NOMO-1 treated with DMSO at 0.1 percent for 48 hours (cell line): ENCODE data around the gene SCYGR5.
"Not testable (repeated sequence)": the region's sequence is repeated elsewhere in the genome, so short reads cannot be mapped to it uniquely, and the experiment has no call there.

Experiments used
- DNase-seq: peaks from one replicate; lab custom pipeline; 2025; ENCODE audit not compliant: unreplicated experiment; lab: John Stamatoyannopoulos, UW

Gene SCYGR5, protein sequence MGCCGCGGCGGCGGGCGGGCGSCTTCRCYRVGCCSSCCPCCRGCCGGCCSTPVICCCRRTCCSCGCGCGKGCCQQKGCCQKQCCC

DNA sequence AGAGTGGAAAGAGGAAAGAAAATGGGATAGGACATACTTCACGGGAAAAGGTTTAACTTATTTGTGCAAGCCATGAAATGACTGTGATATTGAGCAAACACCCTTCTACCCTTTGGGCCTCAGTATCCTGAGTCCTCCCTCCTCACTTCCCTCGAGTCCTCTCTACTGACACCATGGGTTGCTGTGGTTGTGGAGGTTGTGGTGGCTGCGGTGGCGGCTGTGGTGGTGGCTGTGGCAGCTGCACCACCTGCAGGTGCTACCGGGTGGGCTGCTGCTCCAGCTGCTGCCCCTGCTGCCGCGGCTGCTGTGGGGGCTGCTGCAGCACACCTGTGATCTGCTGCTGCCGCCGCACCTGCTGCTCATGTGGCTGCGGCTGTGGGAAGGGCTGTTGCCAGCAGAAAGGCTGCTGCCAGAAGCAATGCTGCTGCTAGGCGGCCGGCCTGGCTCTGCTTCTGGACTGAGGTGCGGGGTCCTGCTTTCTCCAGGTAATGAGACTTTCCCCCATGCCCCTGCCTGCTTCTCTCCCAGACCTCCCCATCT is at the start of gene SCYGR5:
Gene SCYGR5, plus strand, starts transcription at position 174 of the 540 bp plus-strand sequence. Its CDS starts 0 bp downstream, at position 174.
- not testable (repeated sequence) for DNase-seq

DNA sequence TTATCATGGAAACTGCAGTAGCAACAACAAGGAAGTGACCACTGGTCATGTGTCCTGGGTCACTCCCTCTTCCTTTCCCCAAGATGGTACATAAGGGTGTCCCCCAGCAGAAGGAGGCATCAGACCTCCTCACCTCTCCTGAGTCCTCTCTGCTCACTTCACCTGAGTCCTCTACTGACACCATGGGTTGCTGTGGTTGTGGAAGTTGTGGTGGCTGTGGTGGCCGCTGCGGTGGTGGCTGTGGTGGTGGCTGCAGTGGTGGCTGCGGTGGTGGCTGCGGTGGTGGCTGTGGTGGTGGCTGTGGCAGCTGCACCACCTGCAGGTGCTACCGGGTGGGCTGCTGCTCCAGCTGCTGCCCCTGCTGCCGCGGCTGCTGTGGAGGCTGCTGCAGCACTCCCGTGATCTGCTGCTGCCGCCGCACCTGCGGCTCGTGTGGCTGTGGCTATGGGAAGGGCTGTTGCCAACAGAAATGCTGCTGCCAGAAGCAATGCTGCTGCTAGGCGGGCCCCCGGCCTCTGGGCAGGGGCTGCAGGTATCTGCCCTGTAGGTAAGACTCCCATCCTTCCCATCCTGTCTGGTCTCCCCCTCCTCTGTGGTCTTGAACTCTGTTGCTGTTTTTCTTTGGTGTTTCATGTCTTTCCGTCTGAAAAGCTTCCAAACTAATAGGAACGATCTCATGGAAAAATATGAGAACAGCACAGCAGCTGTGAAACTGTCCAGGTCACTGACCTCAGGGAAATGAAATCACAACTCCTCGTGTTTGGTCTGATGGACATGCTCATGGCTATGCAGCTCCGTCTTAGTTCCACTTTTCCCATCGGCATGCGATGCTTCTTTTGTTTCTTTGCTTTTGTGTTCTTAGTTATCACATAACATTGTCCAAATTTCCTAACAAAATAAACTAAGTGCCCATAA is 49.0 kb upstream of the SCYGR5 start, which contains the start of gene SCYGR4:
Gene SCYGR4, plus strand, starts transcription at position 183 of the 915 bp plus-strand sequence. Its CDS starts 0 bp downstream, at position 183.
- DNase-seq: no peak

DNA sequence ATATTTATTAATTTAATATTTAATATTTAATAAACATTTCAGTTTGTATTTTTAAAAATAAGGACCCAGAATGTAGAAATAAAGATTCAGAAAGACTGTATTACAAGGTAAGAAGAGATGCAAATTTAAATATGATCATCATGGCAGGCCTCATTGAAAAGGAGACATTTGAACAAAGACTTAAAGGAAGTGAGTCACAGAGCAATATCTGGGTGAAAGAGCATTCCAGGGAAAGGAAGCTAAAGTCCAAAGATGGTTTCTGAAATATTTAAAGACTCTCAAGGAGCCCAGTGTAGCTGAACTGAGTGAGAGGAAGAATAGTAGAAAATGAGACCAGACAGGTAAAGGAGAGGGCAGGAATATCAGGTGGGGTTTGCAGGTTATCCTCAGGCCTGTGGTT is 43.4 kb upstream of the SCYGR5 start:
- no peak for DNase-seq

DNA sequence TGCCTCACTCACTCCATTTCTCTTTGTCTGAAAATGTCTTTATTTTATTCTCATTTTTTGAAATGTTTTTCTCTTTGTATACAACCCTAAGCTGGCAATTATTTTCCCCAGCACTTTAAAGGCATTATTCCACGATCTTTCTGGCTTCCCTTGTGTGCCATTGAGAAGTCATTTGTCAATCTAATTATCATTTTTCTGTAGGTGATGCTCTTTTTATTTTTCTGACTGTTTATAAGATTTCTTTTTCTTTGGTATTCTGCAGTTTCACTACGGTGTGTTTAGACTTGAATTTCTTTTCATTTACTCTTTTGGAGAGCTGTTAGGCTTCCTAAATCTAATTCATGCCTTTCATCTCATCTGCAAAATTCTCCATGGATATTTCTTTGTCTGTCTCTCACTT is 41.2 kb upstream of the SCYGR5 start:
- no peak for DNase-seq

DNA sequence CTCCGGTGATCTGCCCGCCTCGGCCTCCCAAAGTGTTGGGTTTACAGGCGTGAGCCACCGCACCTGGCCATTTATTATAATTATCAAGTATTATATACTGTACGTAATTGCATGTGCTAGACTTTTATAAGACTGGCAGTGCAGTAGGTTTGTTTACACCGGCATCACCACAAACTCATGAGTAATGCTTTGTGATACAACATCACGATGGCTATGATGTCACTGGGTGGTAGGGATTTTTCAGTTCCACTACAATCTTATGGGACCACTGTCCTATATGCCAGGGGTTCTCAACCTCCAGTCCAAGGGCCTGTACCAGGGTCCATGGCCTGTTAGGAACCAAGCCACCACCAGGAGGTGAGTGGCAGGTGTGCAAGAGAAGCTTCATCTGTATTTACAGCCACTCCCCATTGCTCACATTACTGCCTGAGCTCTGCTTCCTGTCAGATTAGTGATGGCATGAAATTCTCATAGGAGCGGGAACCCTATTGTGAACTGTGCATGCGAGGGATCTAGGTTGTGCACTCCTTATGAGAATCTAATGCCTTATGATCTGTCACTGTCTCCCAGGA is 39.9 kb upstream of the SCYGR5 start:
- no peak for DNase-seq

DNA sequence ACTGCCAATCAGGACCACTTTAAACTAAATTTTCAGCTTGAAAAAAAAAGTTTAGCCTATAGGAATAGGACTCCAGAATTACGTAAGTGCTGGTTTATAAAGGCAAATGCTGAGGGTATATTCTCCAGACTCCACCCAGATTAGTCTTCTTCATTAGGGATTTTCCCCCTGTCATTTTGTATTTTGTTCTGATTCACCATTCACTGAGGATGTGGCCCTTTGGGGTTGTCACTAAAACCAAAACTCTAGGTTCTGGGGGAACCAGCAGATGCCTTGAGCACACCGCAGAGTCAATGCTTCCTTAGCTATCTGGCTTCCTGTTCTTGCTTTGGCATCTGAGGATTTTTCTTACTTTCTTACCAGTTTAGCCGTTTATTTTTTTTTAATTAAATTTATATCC is 38.8 kb upstream of the SCYGR5 start:
- DNase-seq: no peak

DNA sequence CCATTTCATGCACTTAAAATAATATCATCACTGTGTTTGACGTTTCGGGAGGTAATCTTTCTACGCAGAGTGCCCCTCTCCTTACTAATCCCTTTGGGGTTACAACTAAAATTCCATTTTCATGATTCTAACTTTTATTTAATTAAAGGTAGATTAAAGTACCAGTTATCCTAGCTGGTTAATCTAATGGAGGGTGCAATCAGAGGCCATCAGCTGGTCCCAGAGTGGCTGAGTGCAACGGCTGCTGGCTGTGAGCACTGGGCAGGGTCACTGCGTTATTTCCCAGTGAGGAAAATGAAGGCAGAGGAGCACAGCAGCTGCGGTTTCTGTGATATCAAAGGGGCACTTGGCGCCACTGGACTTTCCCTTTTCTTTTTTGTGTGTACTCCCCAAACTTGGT is 37.2 kb upstream of the SCYGR5 start:
- no peak for DNase-seq

DNA sequence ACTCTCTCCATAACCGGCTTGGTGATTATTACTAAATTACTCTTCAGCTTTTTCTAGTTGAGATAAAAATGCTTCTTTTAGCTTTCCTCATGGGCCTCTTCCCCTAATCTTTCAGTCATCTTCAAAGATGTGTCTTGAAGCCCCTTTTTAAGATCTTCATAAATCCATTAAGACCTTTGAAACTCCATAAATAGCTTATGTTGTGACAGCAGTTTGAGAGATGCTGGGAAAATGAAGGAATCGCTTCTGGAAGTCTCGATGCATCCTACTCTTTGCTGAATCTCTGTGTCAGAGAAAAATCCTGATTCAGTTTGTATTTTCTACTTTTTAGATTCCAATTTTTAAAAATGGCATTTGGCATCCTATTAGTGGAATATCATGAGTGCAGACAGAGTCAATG is 36.3 kb upstream of the SCYGR5 start:
- DNase-seq: no peak

DNA sequence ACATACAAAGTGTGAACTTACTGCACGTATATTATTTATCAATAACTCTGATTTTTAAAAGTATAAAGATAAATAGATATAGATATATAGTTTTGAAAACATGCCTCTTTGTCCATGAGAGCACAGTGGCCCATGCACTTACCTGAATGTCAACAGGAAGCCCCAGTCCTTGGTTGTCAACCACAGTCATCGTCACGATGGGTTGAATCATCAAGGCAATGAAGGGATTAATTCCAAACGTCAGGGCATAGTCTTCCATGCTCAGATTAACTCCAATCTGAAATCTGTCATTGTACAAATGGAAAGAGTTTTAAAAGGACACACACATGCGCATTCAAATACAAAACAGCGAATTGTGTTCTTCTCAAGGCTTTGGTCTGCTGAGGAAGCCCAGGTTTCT is 33.8 kb upstream of the SCYGR5 start:
- DNase-seq: no peak

DNA sequence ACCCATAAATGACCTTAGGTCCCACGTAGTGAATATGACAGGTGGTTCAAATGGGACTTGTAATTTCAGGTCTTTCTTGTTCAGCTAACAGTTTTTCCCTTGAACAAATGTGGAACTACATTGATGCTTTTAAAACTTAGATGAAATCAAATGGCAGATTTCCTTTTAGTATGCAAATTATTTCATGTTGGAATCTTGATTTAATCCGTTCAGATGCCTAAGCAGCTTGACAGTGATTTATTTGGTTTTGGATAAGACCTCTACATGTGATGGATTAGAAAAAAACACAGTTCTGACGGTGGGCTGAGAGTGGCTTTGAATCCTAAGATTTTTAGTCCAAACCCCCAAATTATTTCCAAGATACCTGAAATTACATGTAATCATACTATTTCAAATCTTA is 32.4 kb upstream of the SCYGR5 start:
- DNase-seq: no peak

DNA sequence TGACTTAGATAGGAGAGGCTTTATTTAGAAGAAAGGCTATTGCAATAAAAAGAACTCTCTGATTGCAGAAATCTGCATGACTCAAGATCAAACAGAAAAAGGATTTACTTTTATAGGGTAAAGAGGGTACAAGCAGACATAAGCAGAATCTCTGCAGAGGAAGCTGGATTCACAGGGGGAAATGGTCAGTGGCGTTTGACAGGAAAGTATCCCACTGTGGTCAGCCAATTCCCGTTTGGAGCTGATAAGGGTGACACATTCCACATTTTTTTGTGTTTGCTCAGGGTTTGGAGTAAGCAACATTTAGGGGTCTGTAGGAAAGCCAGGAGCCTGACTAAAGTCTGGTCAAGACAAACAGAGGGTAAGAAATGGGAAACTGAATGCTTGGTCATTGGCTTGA is 23.9 kb upstream of the SCYGR5 start:
- DNase-seq: no peak

DNA sequence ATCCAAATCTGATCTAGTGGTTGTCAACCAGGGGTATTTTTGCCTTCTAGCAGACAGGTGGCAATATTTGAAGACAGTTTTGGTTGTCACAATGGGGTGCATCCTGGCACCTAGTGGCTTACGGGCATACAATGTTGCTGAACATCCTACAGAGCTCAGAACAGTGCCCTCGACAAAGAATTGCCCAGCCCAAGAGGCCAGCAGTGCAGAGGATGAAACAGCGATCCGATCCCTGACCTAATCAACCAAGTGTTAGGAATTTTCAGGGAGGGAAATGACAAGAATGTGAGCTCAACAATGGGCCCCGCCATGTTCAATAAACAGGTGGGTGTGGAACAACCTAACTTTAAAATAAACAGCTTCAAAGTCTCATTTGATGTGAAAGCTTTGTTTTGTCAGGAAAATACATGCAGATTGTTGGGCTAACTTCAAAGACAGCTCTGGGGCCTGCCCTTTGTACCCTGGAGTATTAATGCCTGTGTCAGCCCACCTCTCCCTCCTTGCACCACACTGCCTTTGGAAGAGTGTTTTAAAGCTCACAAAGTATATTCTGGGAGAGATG is 22.5 kb upstream of the SCYGR5 start:
- DNase-seq: no peak

DNA sequence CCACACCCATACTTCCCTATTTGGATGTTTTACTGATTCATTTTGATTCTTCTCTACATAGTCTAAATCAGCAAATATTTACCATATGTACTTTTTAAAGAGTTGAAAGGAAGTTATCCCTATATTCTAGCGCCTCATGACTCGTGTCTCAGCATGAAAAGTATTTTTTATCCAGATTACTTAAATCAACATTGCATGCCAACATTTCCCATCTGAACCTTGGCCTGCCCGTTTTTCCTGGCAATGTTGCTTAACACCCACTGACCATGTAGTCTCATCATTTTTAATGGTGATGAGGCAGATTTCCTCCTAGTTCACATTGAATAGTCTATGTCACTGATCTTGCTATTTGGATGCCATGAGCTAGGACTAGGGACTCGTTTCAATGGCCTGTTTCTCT is 13.2 kb upstream of the SCYGR5 start:
- no peak for DNase-seq

DNA sequence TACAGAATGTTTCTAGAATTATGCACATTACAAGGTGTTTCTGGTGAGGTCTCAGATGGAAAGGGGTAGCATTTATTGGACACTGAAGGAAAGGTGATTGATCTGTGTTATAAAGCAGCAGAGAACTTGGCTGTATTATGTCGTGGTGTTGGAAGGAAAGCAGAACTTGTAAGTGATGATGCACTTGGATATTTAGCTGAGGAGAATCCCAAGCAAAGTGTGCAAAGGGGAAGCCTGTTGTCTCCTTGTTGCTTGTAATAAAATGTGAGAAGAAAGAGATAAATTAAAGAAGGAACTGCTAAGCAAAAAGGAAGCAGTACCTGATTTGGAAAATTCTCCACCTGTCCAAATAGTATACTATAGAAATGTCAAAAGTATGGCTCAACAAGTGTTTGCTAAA is 12.2 kb upstream of the SCYGR5 start:
- no peak for DNase-seq

DNA sequence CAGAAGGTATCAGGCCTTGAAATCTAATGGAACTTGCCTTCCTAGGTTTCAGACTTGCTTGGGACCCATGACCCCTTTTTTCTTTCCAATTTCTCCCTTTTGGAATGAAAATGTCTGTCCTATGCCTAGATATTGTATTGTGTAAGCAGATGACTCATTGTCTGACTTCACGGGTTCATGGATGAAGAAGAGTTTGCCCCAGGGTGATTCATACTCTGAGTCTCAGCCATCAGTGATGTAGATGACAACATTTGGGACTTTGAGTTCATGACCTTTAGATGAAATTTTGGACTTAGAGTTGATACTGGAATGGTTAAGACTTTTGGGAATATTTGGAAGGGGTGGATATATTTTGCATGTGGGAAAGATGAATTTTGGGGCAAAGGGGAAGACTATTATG is 11.2 kb upstream of the SCYGR5 start:
- peak; percentile 24 for DNase-seq

DNA sequence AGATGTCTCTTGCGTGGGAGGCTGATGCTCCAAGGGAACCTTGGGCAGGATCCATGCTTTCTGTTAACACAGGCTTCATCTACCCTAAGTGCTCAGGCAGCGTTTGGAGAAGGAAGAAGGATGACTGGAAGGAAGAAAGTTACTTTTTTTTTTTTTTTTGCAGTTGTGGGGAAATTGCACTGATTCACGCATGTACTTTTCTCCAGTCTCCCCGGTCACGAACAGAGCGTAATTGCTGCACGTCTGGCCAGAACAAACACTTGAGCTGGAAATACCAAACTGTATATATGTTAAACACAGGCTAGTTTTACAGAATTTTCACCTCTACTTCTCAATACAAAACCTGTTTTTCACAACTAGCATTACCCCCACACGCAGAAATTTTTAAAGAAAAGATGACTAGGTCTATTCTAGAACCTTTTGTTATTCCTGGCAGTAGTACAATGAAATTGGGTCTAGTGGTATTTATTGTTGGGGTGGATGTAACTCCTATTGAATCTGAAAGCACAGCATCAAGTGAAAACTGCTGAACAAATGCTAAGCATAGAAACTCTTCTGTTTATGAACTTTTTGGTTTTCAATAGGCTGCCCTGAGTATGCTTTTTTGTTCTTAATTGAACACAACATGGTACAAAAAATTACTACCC is 9.3 kb upstream of the SCYGR5 start:
- no peak for DNase-seq

DNA sequence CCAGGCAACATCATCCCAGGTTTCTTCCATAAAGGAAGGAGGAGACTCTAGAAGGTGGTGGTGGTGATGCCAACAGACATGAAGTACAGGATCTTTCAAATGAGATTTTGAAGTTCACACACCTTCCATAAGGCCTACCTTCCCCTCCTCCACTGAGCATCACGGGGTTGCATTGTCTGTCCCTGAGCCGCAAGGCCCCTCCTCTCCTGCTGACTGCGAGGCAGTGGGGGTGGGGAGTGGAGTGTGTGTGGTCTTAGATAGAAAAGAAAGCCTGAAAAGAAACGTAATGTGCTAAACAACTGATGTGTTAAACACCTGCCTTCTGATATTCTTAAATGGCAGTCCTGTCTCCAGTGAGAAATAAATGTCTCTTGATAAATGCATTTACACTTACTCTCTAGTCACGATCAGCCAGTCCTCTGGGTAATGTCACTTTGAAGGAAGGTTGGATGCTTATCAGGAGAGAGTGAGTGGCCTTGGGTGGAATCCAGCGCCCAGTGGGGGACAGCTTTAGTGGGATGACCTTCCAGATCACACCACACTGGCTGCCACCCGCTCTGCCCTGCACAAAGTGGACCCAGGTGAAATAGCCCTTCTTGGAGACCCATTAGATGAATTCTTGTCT is 5.5 kb upstream of the SCYGR5 start:
- DNase-seq: no peak

DNA sequence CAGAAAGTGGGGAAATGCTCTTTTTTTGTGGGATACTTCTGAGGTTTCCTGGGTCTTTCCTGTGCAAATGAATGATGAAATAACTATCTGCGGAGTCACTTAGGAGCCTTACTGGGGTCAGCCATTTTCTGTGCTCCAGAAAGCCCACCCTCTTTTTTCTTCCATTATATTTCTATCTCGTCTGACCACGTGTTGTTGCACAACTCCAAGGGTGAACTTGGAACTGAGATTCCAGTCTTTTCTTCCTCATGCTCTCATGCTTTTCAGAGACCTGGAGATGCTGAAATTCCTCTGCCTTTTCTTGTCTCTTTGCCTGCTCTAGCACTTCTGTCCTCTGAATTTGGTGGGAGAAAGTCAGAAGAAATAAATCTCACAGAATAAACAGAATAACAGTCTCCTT is 4.8 kb upstream of the SCYGR5 start:
- no peak for DNase-seq

DNA sequence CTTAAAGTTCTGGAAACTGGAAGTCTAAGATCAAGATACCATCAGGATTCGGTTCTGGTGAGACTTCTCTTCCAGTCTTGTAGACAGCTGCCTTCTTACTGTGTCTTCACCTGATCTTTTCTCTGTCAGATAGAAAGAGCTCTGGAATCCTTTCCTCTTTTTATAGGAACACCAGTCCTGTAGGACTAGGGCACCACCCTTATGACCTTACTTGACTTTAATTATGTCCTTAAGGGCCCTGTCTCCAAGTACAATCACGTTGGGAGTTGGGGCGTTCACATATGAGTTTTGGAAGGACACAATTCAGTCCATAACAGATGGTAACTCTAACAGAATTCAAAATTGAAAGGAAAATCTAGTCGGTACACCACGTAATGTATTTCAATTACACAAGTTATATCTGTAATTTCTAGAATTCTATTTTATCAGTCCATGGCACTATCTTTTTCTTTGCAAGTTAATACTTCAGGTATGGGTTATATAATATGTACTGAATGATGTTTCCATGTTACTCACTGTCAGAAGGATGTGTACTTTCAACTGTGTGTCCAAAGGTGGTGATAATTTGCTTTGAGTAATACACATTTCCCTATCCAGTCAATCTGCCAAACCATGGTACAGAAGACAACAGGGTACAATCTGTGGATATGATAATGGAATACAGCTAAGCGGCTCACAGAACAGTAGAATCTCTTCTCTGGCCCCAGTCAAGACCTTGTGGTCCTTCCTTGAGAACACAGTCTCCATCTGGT is 1.2 kb upstream of the SCYGR5 start:
- DNase-seq: no peak
